ENCODE data around the gene GPC5. TPM values are rescaled to one million over a fixed set of nuclear protein-coding genes. Genes with fewer than 3 reads are reported as not detected.
"Not testable (repeated sequence)": the region's sequence is repeated elsewhere in the genome, so short reads cannot be mapped to it uniquely, and the experiment has no call there.

The GPC5 gene
- total and polyA plus RNA-seq, 2 donors, result 0.06 to 5.0 TPM

GRCh38 chr13:92473765-92474475, 1075.5 kb downstream of the GPC5 start:
- no peak overlapping the region for H3K4me3 ChIP-seq (ENCODE audit: low read depth, low read length)
- no peaks in the 10 kb centered on the region for H3K4me1 ChIP-seq (ENCODE audit: insufficient read depth)
- DNase-seq (ENCODE audit: extremely low spot score), result no peak
- no peaks in the 10 kb centered on the region for H3K36me3 ChIP-seq (ENCODE audit: insufficient read depth)
- WGBS, result 69% methylated on average over 3 of the region's 3 CpGs
- no peak overlapping the region for H3K27ac ChIP-seq (ENCODE audit: low read depth)

DNA sequence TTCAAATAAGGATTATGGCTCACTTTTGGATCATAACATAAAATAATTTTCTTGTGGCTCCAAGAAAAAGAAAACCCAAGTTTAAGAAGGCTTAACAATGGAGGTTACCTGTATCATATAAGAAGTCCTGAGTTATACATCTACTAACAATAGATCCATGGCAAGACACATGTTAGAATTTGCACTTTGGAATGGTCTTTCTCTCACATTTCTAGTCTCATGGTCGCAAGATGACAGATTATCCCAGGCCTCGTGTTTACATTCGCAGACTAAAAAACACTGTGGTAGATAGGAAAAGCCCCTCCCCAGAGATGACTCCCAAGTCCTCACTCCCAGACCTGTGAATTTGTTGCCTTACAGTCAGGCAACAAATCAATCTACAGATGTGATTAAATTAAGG, 1082.0 kb downstream of the GPC5 start:
- Histone ChIP-seq H3K4me3 (ENCODE audit: low read depth, low read length) (no peak overlapping the region), H3K4me1 (ENCODE audit: insufficient read depth) (no peaks in the 10 kb centered on the region), H3K36me3 (ENCODE audit: insufficient read depth) (no peaks in the 10 kb centered on the region), H3K27ac (ENCODE audit: low read depth) (no peak overlapping the region)
- 86% methylated on average over 3 of the region's 3 CpGs for WGBS
- no peak for DNase-seq (ENCODE audit: extremely low spot score)

DNA sequence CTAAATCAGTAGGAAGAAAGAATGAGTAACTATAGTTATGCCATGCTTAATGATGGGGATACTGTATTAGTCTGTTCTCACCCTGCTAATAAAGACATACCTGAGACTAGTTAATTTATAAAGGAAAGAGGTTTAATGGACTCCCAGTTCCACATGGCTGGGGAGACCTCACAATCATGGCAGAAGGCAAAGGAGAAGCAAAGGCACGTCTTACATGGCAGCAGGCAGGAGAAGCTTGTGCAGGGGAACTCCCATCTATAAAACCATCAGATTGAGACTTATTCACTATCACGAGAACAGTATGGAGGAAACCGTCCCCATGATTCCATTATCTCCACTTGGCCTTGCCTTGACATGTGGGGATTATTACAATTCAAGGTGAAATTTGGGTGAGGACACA, 1084.4 kb downstream of the GPC5 start:
- H3K4me1 ChIP-seq (ENCODE audit: insufficient read depth); H3K36me3 ChIP-seq (ENCODE audit: insufficient read depth); H3K4me3 ChIP-seq (ENCODE audit: low read depth, low read length); H3K27ac ChIP-seq (ENCODE audit: low read depth); DNase-seq (ENCODE audit: extremely low spot score): not testable (repeated sequence)
- 85% methylated on average over 3 of the region's 3 CpGs for WGBS

DNA sequence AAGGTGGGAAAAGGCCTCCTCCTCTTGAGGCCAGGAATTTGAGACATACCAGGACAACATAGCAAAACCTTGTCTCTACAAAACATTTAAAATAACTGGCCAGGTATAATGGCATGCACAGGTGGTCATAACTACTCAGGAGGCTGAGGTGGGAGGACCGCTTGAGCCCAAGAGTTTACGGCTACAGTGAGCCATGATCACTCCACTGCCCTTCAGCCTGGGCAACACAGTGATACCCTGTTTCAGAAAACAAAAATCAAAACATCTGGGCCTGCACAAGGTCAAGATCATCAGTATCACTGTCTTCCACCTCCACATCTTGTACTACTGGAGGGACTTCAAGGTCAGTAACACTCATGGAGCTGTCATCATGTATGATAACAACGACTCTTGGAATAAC, 1085.5 kb downstream of the GPC5 start:
- WGBS, result 79% methylated on average over 3 of the region's 3 CpGs
- no peak for DNase-seq (ENCODE audit: extremely low spot score)
- Histone ChIP-seq H3K36me3 (ENCODE audit: insufficient read depth) (no peaks in the 10 kb centered on the region), H3K4me1 (ENCODE audit: insufficient read depth) (no peaks in the 10 kb centered on the region), H3K27ac (ENCODE audit: low read depth) (no peak overlapping the region), H3K4me3 (ENCODE audit: low read depth, low read length) (no peak overlapping the region)

GRCh38 chr13:92487238-92487637, 1088.8 kb downstream of the GPC5 start:
- no peak overlapping the region for H3K27ac ChIP-seq (ENCODE audit: low read depth)
- H3K4me3 ChIP-seq (ENCODE audit: low read depth, low read length), result no peak overlapping the region
- no peaks in the 10 kb centered on the region for H3K36me3 ChIP-seq (ENCODE audit: insufficient read depth)
- DNase-seq (ENCODE audit: extremely low spot score), result no peak
- H3K4me1 ChIP-seq (ENCODE audit: insufficient read depth), result no peaks in the 10 kb centered on the region

- H3K36me3 ChIP-seq (ENCODE audit: insufficient read depth), result no peaks in the 10 kb centered on the region
These were observed 1089.9 kb downstream of the GPC5 start for GRCh38 chr13:92488249-92488852.

GRCh38 chr13:92491839-92492238, 1093.4 kb downstream of the GPC5 start:
- Histone ChIP-seq H3K27ac (ENCODE audit: low read depth) (no peak overlapping the region), H3K4me3 (ENCODE audit: low read depth, low read length) (no peak overlapping the region), H3K4me1 (ENCODE audit: insufficient read depth) (no peaks in the 10 kb centered on the region), H3K36me3 (ENCODE audit: insufficient read depth) (no peaks in the 10 kb centered on the region)
- DNase-seq (ENCODE audit: extremely low spot score), result no peak

More at GRCh38 chr13:92488249-92488852, 1089.9 kb downstream of the GPC5 start:
- no peak for DNase-seq (ENCODE audit: extremely low spot score)
- Histone ChIP-seq H3K4me1 (ENCODE audit: insufficient read depth) (no peaks in the 10 kb centered on the region), H3K4me3 (ENCODE audit: low read depth, low read length) (no peak overlapping the region), H3K27ac (ENCODE audit: low read depth) (no peak overlapping the region)
- 76% methylated on average over 7 of the region's 7 CpGs for WGBS

GRCh38 chr13:92494915-92495314, 1096.5 kb downstream of the GPC5 start:
- Histone ChIP-seq H3K27ac (ENCODE audit: low read depth) (no peak overlapping the region), H3K4me3 (ENCODE audit: low read depth, low read length) (no peak overlapping the region), H3K4me1 (ENCODE audit: insufficient read depth) (no peaks in the 10 kb centered on the region), H3K36me3 (ENCODE audit: insufficient read depth) (no peaks in the 10 kb centered on the region)
- 90% methylated on average over 2 of the region's 2 CpGs for WGBS
- DNase-seq (ENCODE audit: extremely low spot score), result no peak

GRCh38 chr13:92500192-92500591, 1101.8 kb downstream of the GPC5 start:
- no peak for DNase-seq (ENCODE audit: extremely low spot score)
- no peak overlapping the region for H3K4me3 ChIP-seq (ENCODE audit: low read depth, low read length)
- 36% methylated on average over 6 of the region's 6 CpGs for WGBS

GRCh38 chr13:92510416-92510815, 1112.0 kb downstream of the GPC5 start:
- Histone ChIP-seq H3K4me3 (ENCODE audit: low read depth, low read length) (no peak overlapping the region), H3K36me3 (ENCODE audit: insufficient read depth) (no peaks in the 10 kb centered on the region), H3K4me1 (ENCODE audit: insufficient read depth) (no peaks in the 10 kb centered on the region), H3K27ac (ENCODE audit: low read depth) (no peak overlapping the region)
- 66% methylated on average over 2 of the region's 2 CpGs for WGBS
- no peak for DNase-seq (ENCODE audit: extremely low spot score)

More at GRCh38 chr13:92500192-92500591, 1101.8 kb downstream of the GPC5 start:
- Histone ChIP-seq H3K27ac (ENCODE audit: low read depth) (no peak overlapping the region), H3K4me1 (ENCODE audit: insufficient read depth) (no peaks in the 10 kb centered on the region), H3K36me3 (ENCODE audit: insufficient read depth) (no peaks in the 10 kb centered on the region)

- no peak overlapping the region for H3K27ac ChIP-seq (ENCODE audit: low read depth)
- no peak for DNase-seq (ENCODE audit: extremely low spot score)
- H3K4me1 ChIP-seq (ENCODE audit: insufficient read depth), result no peaks in the 10 kb centered on the region
- no peaks in the 10 kb centered on the region for H3K36me3 ChIP-seq (ENCODE audit: insufficient read depth)
- no peak overlapping the region for H3K4me3 ChIP-seq (ENCODE audit: low read depth, low read length)
- 78% methylated on average over 9 of the region's 9 CpGs for WGBS
These were observed 1114.4 kb downstream of the GPC5 start for GRCh38 chr13:92512852-92513251.

DNA sequence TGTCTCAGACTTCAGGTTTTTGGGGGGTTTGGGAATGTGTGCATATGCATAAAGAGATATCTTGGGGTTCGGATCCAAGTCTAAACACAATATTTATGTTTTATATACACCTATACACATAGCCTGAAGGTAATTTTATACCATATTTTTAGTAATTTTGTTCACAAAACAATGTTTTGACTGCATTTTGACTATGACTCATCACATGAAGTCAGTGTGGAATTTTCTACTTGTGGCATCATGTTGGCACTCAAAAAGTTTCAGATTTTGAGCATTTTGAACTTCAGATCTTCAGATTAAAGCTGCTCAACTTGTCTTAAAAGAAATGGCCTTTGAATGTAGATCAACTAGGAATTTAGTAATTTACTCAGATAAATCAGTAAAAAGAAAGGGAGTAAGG, 1115.3 kb downstream of the GPC5 start:
- Histone ChIP-seq H3K36me3 (ENCODE audit: insufficient read depth) (no peaks in the 10 kb centered on the region), H3K27ac (ENCODE audit: low read depth) (no peak overlapping the region), H3K4me1 (ENCODE audit: insufficient read depth) (no peaks in the 10 kb centered on the region), H3K4me3 (ENCODE audit: low read depth, low read length) (no peak overlapping the region)
- 49% methylated on average over 1 of the region's 1 CpG for whole genome bisulfite sequencing
- DNase-seq (ENCODE audit: extremely low spot score), result no peak

- Histone ChIP-seq H3K27ac (ENCODE audit: low read depth) (no peak overlapping the region), H3K4me3 (ENCODE audit: low read depth, low read length) (no peak overlapping the region), H3K36me3 (ENCODE audit: insufficient read depth) (no peaks in the 10 kb centered on the region), H3K4me1 (ENCODE audit: insufficient read depth) (no peaks in the 10 kb centered on the region)
- DNase-seq (ENCODE audit: extremely low spot score), result no peak
- WGBS, result 95% methylated on average over 8 of the region's 8 CpGs
These were observed 1116.2 kb downstream of the GPC5 start for GRCh38 chr13:92514420-92515125.

DNA sequence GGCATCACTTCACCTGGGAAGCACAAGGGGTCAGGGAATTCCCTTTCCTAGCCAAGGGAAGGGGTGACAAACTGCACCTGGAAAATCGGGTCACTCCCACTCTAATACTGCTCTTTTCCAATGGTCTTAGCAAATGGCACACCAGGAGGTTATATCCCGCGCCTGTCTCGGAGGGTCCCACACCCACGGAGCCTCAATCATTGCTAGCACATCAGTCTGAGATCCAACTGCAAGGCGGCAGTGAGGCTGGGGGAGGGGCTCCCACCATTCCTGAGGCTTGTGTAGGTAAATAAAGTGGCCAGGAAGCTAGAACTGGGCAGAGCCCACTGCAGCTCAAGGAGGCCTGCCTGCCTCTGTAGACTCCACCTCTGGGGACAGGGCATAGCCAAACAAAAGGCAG, 1118.5 kb downstream of the GPC5 start:
- not testable (repeated sequence) for H3K4me3 ChIP-seq (ENCODE audit: low read depth, low read length); H3K27ac ChIP-seq (ENCODE audit: low read depth); DNase-seq (ENCODE audit: extremely low spot score); H3K4me1 ChIP-seq (ENCODE audit: insufficient read depth); H3K36me3 ChIP-seq (ENCODE audit: insufficient read depth)
- WGBS, result 95% methylated on average over 6 of the region's 6 CpGs
